ENCODE measurements around the gene MLH3. TPM values are rescaled to one million over a fixed set of nuclear protein-coding genes. Genes with fewer than 3 reads are reported as not detected.

The MLH3 gene
- total and polyA plus RNA-seq, 2 of the 13 experiments (the other 11 are each of a cell fraction or from before 2014, with no cell fraction given): 14.4 to 24.8 TPM

- TF ChIP-seq ZMYM3 (CRISPR knock-in tag; IDR thresholded peaks at IDR 0.05) (no peak), PHF21A (CRISPR knock-in tag; IDR thresholded peaks at IDR 0.05) (peak; percentile 84), ARNT (IDR thresholded peaks at IDR 0.05) (no peak), KIAA2018 (CRISPR knock-in tag; IDR thresholded peaks at IDR 0.05; ENCODE audit: borderline replicate concordance) (no peak), RERE (CRISPR knock-in tag; IDR thresholded peaks at IDR 0.05; ENCODE audit: low read depth) (0 out of 2 replicates have a peak, but pooled peaks have one; percentile 30), CBX1 (IDR thresholded peaks at IDR 0.05; ENCODE audit: low read depth) (no peak), RFXANK (CRISPR knock-in tag; IDR thresholded peaks at IDR 0.05) (no peak), SP5 (CRISPR knock-in tag; IDR thresholded peaks at IDR 0.05; ENCODE audit: borderline replicate concordance, low read depth) (no peak), RBFOX2 (IDR thresholded peaks at IDR 0.05; ENCODE audit: low read depth, low read length) (peak; percentile 76), LRRFIP1 (CRISPR knock-in tag; conservative IDR thresholded peaks at IDR 0.05) (no peak), TMF1 (CRISPR knock-in tag; IDR thresholded peaks at IDR 0.05; ENCODE audit: low read depth) (0 out of 2 replicates have a peak, but pooled peaks have one; percentile 36), RFX3 (CRISPR knock-in tag; IDR thresholded peaks at IDR 0.05) (peak; percentile 81), FOXP1 (IDR thresholded peaks at IDR 0.05) (no peak), FOXP1 (CRISPR knock-in tag; IDR thresholded peaks at IDR 0.05) (no peak), KLF11 (CRISPR knock-in tag; IDR thresholded peaks at IDR 0.05) (no peak)
Measured at GRCh38 chr14:75002392-75003249, 48.6 kb downstream of the MLH3 start, which contains the start of gene EIF2B2 (continued).

Data from HepG2 (cell line).